Activated naive CD8-positive, alpha-beta T cell treated with anti-CD3 and anti-CD28 coated beads, Interleukin-2, amount 10 ng/mL, durations not matched to agents 7 days and 5 days (primary cell): Measurements from ENCODE around the gene FAM117B. TPM values are rescaled to one million over a fixed set of nuclear protein-coding genes. Genes with fewer than 3 reads are reported as not detected.

Experiments used
- ATAC-seq: fragments of 150-1000 bp; cut with Tn5 transposase; one replicate; pipeline ENCODE4 v1.10.0; 2021; ENCODE audit warnings: low read depth, moderate library complexity
- POLR2A ChIA-PET: fragments of 350-600 bp; sonication (Branson Sonifier 250); formaldehyde crosslinking; loops from one replicate; lab custom pipeline; 2021; ENCODE audit warnings: antibody characterized with exemption; lab: Charles Lee
- DNase-seq: peaks from one replicate; pipeline ENCODE4 v3.0.0; 2021
- H3K27ac Mint-ChIP-seq: one replicate; pipeline ENCODE4 v1.8.0; 2022; ENCODE audit warnings: mild to moderate bottlenecking, mixed read lengths
- H3K27me3 Mint-ChIP-seq: one replicate; pipeline ENCODE4 v1.8.0; 2022; ENCODE audit warnings: mild to moderate bottlenecking, moderate library complexity, mixed read lengths
- H3K36me3 Mint-ChIP-seq: one replicate; pipeline ENCODE4 v1.8.0; 2021; ENCODE audit warnings: mild to moderate bottlenecking, mixed read lengths
- H3K4me1 Mint-ChIP-seq: one replicate; pipeline ENCODE4 v1.8.0; 2021; ENCODE audit warnings: mixed read lengths
- H3K4me3 Mint-ChIP-seq: one replicate; pipeline ENCODE4 v1.8.0; 2022; ENCODE audit warnings: mild to moderate bottlenecking, moderate library complexity, mixed read lengths
- H3K9me3 Mint-ChIP-seq: one replicate; pipeline ENCODE4 v1.8.0; 2021; ENCODE audit warnings: mixed read lengths
- total RNA-seq, 2 experiments: library from RNA; stranded (reverse); gene quantifications; one replicate each; pipeline ENCODE4 v1.2.3, GENCODE V29; 2021

FAM117B gene
- total RNA-seq, 2 experiments from 2014 or later = 22.1 to 23.1 TPM

DNA sequence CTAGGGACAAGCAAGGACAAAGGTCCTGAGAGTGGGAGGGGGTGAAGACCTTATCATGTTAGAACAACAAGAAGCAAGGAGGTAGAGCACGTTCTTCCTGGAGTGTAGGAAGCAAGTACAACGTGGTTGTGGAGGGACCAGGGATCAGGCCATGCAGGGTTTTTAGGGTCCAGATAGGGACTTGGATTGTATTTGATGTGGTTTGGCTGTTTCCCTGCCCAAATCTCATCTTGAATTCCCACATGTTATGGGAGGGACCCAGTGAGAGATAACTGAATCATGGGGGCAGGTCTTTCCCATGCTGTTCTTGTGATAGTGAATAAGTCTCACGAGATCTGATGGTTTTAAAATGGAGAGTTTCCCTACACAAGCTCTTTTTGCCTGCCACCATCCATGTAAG, 183.6 kb downstream of the FAM117B start:
- H3K36me3 Mint-ChIP-seq = peaks cover 10% of the 10 kb centered on the region
- no peak overlapping the region for H3K27ac Mint-ChIP-seq
- DNase-seq (no peak), ATAC-seq (no peak)
- no peak overlapping the region for H3K4me3 Mint-ChIP-seq
- no peaks in the 10 kb centered on the region for H3K9me3 Mint-ChIP-seq
- POLR2A ChIA-PET = no interaction called here
- no peaks in the 10 kb centered on the region for H3K4me1 Mint-ChIP-seq
- H3K27me3 Mint-ChIP-seq = no peaks in the 10 kb centered on the region

Other genes with a start within 250 kb of the FAM117B start
- gene ICA1L, start 236.8 kb downstream of the FAM117B start, total RNA-seq = 1 to 10 TPM; 4.5 to 5.8 TPM